GM23338 (cell line): ENCODE measurements around the gene SPRYD4.

ENCODE experiments used
- CREB1 ChIP-seq: fragments of 250-450 bp; sonication (Bioruptor Pico); IDR thresholded peaks from 2 replicates; pipeline ENCODE4 v1.5.0; 2020; ENCODE audit warnings: low read depth, mild to moderate bottlenecking, moderate library complexity
- CTCF ChIP-seq, 2 experiments: fragments of 200-600 bp in 1 of 2; sonication (generic) in 1 of 2; conservative IDR thresholded peaks; 2 replicates each; pipeline versions ENCODE4 v1.5.1 to v1.6.1; 2016 to 2017; ENCODE audit warnings: antibody characterized with exemption in 2 of 2, low read depth in 2 of 2, mild to moderate bottlenecking in 2 of 2, moderate library complexity in 1 of 2
- ETS1 ChIP-seq: IDR thresholded peaks from 2 replicates; pipeline ENCODE4 v1.6.1; 2016; ENCODE audit warnings: antibody characterized with exemption
- EZH2 ChIP-seq: fragments of 200-600 bp; sonication (generic); IDR thresholded peaks from one replicate; pipeline ENCODE4 v1.8.0; 2017; ENCODE audit warnings: antibody characterized with exemption, mild to moderate bottlenecking, low read depth; ENCODE audit not compliant: unreplicated experiment
- JUNB ChIP-seq: IDR thresholded peaks from one replicate; pipeline ENCODE4 v1.6.1; 2016; ENCODE audit warnings: antibody characterized with exemption; ENCODE audit not compliant: unreplicated experiment
- NANOG ChIP-seq: IDR thresholded peaks from 2 replicates; pipeline ENCODE4 v1.6.1; 2016; ENCODE audit warnings: antibody characterized with exemption, borderline replicate concordance
- POLR2AphosphoS5 ChIP-seq: IDR thresholded peaks from 2 replicates; pipeline ENCODE4 v1.6.1; 2016; ENCODE audit warnings: antibody characterized with exemption, low read depth
- REST ChIP-seq: IDR thresholded peaks from one replicate; pipeline ENCODE4 v1.6.1; 2018; ENCODE audit warnings: antibody characterized with exemption; ENCODE audit not compliant: unreplicated experiment
- ZNF114 ChIP-seq: fragments of 250-450 bp; sonication (Bioruptor Pico); IDR thresholded peaks from 2 replicates; pipeline ENCODE4 v1.5.0; 2020; ENCODE audit warnings: mild to moderate bottlenecking, moderate library complexity

GRCh38 chr12:56479625-56480024 is 11.2 kb downstream of the SPRYD4 start:
- TF ChIP-seq ZNF114 (CRISPR knock-in tag) (no peak), CREB1 (CRISPR knock-in tag) (no peak), CTCF (conservative IDR thresholded peaks at IDR 0.05; ENCODE audit: low read depth in 2 of 2) (no peak), EZH2 (no peak), ETS1 (no peak), REST (no peak), POLR2AphosphoS5 (no peak), JUNB (no peak), NANOG (no peak)
